Measurements from ENCODE around the gene TTC38.

Gene TTC38

DNA sequence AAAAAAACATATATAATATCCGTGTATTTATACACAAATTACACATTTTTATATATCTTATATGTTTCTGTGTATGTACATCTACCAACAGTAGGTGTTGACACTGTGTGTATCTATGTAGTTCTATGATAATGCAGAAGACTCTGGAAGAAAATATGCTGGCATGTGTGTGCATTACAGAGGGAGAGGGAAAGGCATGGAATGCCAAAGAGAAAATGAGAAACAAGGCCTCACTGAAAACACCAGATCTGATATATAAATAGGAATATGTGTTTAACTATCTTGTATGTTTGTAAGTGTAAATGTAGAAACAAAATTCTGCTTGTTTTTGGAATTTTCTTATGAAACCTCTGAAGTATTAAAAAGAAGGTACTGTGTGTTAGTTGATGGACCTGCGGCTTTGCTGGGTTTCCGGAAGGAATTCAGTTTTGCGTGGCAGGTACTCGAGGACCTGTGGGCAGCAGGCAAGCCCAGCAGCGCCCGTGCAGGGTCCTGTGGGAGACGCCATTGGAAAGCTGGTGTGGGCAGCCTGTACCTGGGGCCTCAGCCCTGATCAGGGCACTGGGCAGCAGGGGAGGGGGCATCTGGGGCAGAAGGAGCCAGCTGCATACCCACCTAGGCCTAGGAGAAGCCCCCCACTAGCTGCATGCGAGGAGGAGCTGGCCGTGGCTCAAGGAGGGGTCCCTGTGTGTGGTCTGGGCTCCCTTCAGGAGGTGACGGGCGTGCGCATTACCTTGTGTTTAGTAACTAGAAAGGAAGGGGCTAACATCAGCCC is 60.1 kb downstream of the TTC38 start:
- TF ChIP-seq CTCF (conservative IDR thresholded peaks at IDR 0.05): no peak
- H3K27ac ChIP-seq: no peak overlapping the region

DNA sequence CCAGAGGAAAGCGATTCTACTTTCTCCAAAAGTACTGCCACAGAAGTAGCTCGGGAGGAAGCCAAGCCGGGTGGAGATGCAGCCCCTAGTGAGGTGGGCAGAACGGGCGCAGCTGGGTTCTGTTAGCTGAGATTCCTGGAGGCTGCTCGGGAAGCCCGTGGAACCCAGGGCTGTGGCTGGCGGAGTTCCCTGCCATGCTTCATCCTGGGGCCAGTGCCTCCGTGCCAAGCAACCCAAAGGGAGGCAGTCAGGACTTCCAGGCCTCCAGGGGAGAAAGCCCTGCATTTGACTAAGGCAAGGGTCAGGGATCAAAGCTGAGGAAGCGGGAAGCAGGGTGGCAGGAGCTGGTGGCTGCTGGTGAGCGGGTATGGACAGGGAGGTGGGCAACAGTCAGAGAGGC is 61.0 kb downstream of the TTC38 start:
- no peak overlapping the region for H3K27ac ChIP-seq
- TF ChIP-seq CTCF (conservative IDR thresholded peaks at IDR 0.05): no peak

DNA sequence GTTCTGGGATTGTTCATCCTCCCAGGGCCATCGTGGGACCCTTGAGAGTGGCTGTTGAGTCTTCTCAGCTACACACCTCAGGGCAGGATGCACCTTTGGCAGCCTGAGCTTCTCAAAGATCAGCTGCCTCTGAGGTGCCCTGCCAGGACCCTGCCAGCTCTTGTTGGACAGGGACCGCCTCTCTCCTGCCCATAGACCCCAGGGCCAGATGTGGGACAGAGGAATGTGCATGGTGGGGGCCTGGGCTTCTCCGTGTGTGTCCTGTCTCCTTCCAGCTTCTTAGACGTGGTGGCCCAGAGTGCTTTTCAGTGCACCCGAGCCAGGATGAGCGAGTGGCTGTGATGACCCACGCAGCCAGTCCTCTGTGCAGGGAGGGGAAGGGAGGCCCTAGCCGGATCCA is 61.8 kb downstream of the TTC38 start:
- no peak for TF ChIP-seq CTCF (conservative IDR thresholded peaks at IDR 0.05)
- H3K27ac ChIP-seq: no peak overlapping the region

DNA sequence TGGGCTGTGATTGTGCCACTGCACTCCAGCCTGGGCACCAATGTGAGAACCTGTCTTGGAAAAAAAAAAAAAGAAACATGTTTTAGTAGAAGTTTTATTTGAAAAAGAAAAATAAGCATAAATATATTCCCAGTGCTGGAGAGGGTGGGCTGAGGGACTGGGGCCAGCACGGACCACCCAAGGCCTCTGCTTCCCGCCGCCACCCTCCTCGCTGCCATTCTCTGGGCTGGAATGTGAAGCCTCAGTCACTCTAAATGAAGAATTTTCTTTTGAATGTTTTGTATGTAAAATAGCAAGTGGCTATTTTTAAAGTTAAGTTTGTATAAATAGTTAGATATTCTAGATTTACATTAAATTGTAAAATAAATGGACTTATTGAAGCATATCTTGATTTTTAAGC is 62.6 kb downstream of the TTC38 start:
- H3K27ac ChIP-seq: no peak overlapping the region
- no peak for TF ChIP-seq CTCF (conservative IDR thresholded peaks at IDR 0.05)

GRCh38 chr22:46331496-46331895 is 63.7 kb downstream of the TTC38 start:
- no peak overlapping the region for H3K27ac ChIP-seq
- TF ChIP-seq CTCF (conservative IDR thresholded peaks at IDR 0.05): no peak

GRCh38 chr22:46335201-46336118 is 67.7 kb downstream of the TTC38 start, which contains the start of gene TRMU:
Gene TRMU (plus strand): TSS chr22:46335714. CDS start chr22:46335765, 51 bp downstream.
- no peak for TF ChIP-seq CTCF (conservative IDR thresholded peaks at IDR 0.05)
- H3K27ac ChIP-seq: peak within 1 kb of the TSS; percentile 82
